Glutamatergic neuron (in vitro differentiated cells): ENCODE results near the gene DYNC2H1. TPM values are rescaled to one million over a fixed set of nuclear protein-coding genes. Genes with fewer than 3 reads are reported as not detected.

Experiments used
- DNase-seq: peaks from one replicate; pipeline ENCODE4 v3.0.0; 2022
- H3K27ac Mint-ChIP-seq: one replicate; pipeline ENCODE4 v1.8.0; 2020; ENCODE audit warnings: mild to moderate bottlenecking, mixed read lengths, inconsistent platforms; ENCODE audit not compliant: unreplicated experiment
- H3K27me3 Mint-ChIP-seq: one replicate; pipeline ENCODE4 v1.8.0; 2020; ENCODE audit warnings: mild to moderate bottlenecking, moderate library complexity, mixed read lengths, inconsistent platforms; ENCODE audit not compliant: unreplicated experiment
- H3K36me3 Mint-ChIP-seq: one replicate; pipeline ENCODE4 v1.8.0; 2020; ENCODE audit warnings: mild to moderate bottlenecking, mixed read lengths, inconsistent platforms; ENCODE audit not compliant: unreplicated experiment
- H3K4me1 Mint-ChIP-seq: one replicate; pipeline ENCODE4 v1.8.0; 2020; ENCODE audit warnings: mild to moderate bottlenecking, low read depth, mixed read lengths, inconsistent platforms; ENCODE audit not compliant: unreplicated experiment
- H3K4me3 Mint-ChIP-seq: one replicate; pipeline ENCODE4 v1.8.0; 2020; ENCODE audit warnings: mild to moderate bottlenecking, mixed read lengths, inconsistent platforms; ENCODE audit not compliant: unreplicated experiment
- H3K9me3 Mint-ChIP-seq: one replicate; pipeline ENCODE4 v1.8.0; 2020; ENCODE audit warnings: mild to moderate bottlenecking, moderate library complexity, mixed read lengths, inconsistent platforms; ENCODE audit not compliant: unreplicated experiment
- total RNA-seq: library from RNA; stranded (reverse); fragmentation: NEBNext Ultra II Directional; extraction: Animal tissue kit (Norgen Biotek cat#: 25700); gene quantifications from one replicate; pipeline ENCODE4 v1.2.1, GENCODE V29; 2021; ENCODE audit not compliant: unreplicated experiment
- TF ChIP-seq, protein P1 (sequence below): fragments of 200-600 bp; sonication (generic); IDR thresholded peaks from one replicate; pipeline ENCODE4 v1.5.0; 2021; ENCODE audit not compliant: partially characterized antibody, unreplicated experiment

DYNC2H1 gene
- total RNA-seq, 1 donor from 2014 or later: 9.7 TPM

DNA sequence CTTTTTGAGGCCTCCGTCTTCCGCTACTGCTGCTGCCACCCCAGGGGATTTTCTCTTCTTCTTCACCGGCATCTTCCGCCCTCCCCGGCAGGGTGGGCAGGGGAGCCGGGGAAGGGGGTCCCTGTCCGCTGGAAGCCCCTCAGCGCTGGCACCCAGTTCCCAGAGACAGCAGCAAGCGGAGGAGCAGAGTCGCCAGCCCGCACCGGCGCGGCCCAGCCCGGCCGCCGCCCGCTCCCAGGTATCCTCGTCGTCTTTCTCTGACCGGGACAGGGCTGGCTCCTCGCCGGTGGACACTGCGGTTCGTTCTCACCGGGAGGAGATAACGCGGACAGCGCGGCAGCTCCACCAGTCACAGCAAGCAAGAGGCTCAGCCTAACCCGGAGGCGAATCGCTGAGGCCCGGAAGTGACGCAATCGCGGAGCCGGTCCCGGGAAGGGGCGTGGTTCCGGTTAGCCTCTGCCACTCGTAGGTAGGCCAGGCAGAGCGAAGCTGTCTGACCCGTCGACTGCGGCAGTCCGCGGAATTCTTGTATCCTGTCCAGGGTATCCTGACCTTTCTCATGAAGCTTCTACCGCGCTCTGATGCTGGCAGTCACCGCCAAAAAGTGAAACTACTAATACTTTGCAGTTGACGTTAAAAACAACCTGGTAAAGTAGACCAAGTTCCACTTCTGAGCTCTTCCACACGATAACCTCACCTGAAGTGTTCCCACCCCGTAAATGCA is 17.3 kb upstream of the DYNC2H1 start, which contains the start of gene DCUN1D5:
TSS of gene DCUN1D5 (minus strand) at position 360 of the 724 bp plus-strand sequence. CDS start at position 72, 288 bp downstream.
- DNase-seq: peak; percentile 98
- Mint-ChIP-seq H3K4me1 (peaks cover 11% of the 10 kb centered on the region), H3K27ac (peak within 1 kb of the TSS; percentile 91), H3K9me3 (no peaks in the 10 kb centered on the region), H3K27me3 (peaks cover 4% of the 10 kb centered on the region), H3K36me3 (no peaks in the 10 kb centered on the region), H3K4me3 (peak within 1 kb of the TSS; percentile 100)
- TF ChIP-seq, protein P1, sequence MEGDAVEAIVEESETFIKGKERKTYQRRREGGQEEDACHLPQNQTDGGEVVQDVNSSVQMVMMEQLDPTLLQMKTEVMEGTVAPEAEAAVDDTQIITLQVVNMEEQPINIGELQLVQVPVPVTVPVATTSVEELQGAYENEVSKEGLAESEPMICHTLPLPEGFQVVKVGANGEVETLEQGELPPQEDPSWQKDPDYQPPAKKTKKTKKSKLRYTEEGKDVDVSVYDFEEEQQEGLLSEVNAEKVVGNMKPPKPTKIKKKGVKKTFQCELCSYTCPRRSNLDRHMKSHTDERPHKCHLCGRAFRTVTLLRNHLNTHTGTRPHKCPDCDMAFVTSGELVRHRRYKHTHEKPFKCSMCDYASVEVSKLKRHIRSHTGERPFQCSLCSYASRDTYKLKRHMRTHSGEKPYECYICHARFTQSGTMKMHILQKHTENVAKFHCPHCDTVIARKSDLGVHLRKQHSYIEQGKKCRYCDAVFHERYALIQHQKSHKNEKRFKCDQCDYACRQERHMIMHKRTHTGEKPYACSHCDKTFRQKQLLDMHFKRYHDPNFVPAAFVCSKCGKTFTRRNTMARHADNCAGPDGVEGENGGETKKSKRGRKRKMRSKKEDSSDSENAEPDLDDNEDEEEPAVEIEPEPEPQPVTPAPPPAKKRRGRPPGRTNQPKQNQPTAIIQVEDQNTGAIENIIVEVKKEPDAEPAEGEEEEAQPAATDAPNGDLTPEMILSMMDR: no peak

DNA sequence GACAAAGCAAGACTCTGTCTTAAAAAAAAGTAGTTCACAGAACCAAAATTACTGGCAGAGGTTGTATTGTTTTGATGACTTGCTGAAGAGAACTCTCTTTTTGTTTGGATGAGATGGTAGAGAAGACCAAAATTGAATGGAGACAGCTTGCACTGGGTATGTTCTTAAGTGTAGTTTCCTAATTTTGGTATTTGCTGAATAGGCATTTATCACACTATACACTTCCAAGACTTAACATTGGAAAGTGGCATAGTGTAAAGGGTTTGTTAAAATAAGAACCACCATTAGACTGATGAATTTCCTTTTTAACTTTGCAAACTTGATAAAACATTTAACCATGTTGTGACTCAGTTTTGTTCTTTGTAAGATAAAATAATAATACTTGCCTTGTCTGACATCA is 11.9 kb upstream of the DYNC2H1 start:
- no peak for DNase-seq
- no peak overlapping the region for H3K27ac Mint-ChIP-seq
- H3K4me3 Mint-ChIP-seq: no peak overlapping the region
- H3K9me3 Mint-ChIP-seq: no peaks in the 10 kb centered on the region
- TF ChIP-seq, protein P1: no peak
- peaks cover 2% of the 10 kb centered on the region for H3K27me3 Mint-ChIP-seq
- no peaks in the 10 kb centered on the region for H3K36me3 Mint-ChIP-seq
- peaks cover 5% of the 10 kb centered on the region for H3K4me1 Mint-ChIP-seq

GRCh38 chr11:103109818-103110388 is 677 bp downstream of the DYNC2H1 start:
- peak overlapping the region; percentile 99 for H3K4me3 Mint-ChIP-seq
- peaks cover 2% of the 10 kb centered on the region for H3K4me1 Mint-ChIP-seq
- H3K9me3 Mint-ChIP-seq: peaks cover 3% of the 10 kb centered on the region
- no peaks in the 10 kb centered on the region for H3K36me3 Mint-ChIP-seq
- no peaks in the 10 kb centered on the region for H3K27me3 Mint-ChIP-seq
- TF ChIP-seq, protein P1: no peak
- peak overlapping the region; percentile 40 for H3K27ac Mint-ChIP-seq
- peak; percentile 23 for DNase-seq

DNA sequence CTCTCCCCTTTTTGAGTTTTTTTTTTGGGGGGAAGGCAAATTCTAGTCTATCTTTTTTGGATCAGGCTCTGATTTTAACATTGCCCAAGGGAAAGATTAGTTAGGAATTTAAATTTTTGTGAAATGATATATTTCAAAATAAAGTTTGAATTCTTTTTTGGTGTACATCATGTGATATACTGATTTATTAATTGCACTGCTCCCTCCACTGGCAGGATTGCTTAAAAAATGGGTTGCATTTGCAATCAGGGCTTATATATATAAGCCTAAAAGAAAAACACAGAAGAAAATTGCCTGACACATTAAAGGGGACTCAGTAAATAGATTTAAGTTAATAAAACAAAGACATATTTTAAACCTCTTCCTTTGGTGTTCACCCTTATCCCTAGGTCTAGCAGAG is 1.2 kb downstream of the DYNC2H1 start:
- H3K4me3 Mint-ChIP-seq: peak overlapping the region; percentile 99
- no peaks in the 10 kb centered on the region for H3K27me3 Mint-ChIP-seq
- no peak overlapping the region for H3K27ac Mint-ChIP-seq
- peaks cover 2% of the 10 kb centered on the region for H3K4me1 Mint-ChIP-seq
- no peaks in the 10 kb centered on the region for H3K36me3 Mint-ChIP-seq
- TF ChIP-seq, protein P1: no peak
- H3K9me3 Mint-ChIP-seq: peaks cover 3% of the 10 kb centered on the region
- DNase-seq: no peak

DNA sequence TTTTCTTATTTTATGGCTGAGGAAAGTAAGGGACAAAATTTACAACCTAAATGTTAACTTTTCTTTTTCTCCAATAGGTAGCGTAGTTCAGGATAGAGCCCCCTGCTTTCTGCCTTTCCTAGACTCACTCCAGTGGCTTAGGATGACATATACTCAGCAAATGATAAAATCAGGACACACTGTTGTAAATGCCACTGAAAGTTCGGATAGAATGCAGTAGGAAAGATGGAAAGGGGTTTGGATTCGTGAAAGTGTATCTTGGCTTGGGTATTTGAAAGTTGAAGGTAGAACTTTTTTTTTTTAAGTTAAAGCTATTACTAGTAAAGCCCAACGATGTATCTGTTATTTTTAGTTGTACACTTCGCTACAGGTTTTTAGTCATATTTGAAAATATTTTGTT is 2.2 kb downstream of the DYNC2H1 start:
- no peaks in the 10 kb centered on the region for H3K27me3 Mint-ChIP-seq

More for the DNA sequence above, 2.2 kb downstream of the DYNC2H1 start:
- Mint-ChIP-seq H3K4me1 (peaks cover 2% of the 10 kb centered on the region), H3K27ac (no peak overlapping the region), H3K4me3 (no peak overlapping the region), H3K36me3 (no peaks in the 10 kb centered on the region), H3K9me3 (peaks cover 3% of the 10 kb centered on the region)
- TF ChIP-seq, protein P1: no peak
- no peak for DNase-seq
